Pericardium fibroblast (primary cell): ENCODE results near the gene PRR12. TPM values are rescaled to one million over a fixed set of nuclear protein-coding genes. Genes with fewer than 3 reads are reported as not detected.

Experiments used
- total RNA-seq: library from RNA; depleted of rRNA; stranded (reverse); fragments of >200 nt; gene quantifications from 2 replicates; pipeline ENCODE4 v1.2.3, GENCODE V29; 2015

The PRR12 gene, protein sequence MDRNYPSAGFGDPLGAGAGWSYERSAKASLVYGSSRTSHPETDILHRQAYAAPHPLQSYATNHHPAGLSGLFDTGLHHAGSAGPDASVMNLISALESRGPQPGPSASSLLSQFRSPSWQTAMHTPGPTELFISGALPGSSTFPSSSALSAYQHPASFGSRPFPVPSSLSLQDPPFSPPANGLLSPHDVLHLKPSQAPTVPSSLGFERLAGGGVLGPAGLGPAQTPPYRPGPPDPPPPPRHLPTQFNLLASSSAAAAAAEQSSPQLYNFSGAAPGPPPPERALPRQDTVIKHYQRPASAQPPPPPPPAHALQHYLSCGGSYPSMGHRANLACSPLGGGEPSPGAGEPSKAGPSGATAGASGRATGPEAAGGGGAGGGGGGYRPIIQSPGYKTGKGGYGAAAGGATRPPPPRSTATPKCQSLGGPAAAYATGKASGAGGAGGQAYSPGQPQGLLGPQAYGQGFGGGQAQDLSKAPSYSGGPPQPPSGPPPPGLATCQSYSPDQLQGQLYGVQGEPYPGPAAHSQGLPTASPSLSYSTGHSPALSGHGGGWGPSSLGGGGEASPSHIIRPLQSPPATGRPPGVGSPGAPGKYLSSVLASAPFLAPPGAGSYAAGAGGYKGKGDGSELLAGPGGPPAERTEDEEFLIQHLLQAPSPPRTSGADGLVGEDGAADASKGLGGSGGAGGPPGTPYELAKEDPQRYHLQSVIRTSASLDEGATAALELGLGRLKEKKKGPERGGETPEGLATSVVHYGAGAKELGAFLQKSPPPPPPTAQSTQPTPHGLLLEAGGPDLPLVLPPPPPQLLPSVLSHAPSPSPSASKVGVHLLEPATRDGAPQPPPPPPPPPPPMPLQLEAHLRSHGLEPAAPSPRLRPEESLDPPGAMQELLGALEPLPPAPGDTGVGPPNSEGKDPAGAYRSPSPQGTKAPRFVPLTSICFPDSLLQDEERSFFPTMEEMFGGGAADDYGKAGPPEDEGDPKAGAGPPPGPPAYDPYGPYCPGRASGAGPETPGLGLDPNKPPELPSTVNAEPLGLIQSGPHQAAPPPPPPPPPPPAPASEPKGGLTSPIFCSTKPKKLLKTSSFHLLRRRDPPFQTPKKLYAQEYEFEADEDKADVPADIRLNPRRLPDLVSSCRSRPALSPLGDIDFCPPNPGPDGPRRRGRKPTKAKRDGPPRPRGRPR (N-terminal part only)
- total RNA-seq: 6.9 and 8.0 TPM in 2 replicates

DNA sequence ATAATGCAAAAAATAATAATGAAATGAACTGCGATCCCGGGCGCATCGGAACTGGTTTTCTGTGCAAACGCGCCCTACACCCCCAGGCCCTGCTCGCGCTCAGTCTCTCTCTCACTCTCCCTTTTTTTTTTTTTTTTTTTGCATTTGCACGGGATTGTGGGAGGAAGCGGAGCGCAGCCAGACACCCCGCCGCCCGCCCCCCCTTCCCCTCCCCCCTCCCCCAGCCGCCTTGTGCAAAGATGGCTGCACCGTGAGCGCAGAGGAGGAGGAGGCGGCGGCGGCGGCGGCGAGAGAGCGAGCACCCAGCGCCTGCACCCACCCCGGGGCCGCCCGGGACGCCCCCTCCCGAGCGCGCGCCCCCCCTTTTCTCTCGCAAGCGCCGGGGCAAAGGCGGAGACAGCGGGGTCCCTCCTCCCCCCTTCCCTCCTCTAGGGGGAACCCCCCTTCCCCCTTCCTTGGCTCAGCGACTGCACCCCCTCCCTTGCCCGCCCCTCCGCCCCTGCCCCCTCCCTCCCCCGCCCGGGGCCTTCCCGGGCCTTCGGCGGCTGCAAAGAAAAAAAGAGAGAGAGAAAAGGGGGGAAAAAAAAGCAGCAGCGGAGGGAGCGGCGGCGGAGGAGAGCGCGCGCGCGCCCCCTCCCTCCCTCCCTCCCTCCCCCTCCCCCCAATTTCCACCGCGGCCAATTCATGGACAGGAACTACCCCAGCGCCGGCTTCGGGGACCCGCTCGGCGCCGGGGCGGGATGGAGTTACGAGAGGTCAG is at the start of gene PRR12:
PRR12 (plus strand) TSS at position 212 of the 760 bp plus-strand sequence; CDS start at position 685, 473 bp downstream.

DNA sequence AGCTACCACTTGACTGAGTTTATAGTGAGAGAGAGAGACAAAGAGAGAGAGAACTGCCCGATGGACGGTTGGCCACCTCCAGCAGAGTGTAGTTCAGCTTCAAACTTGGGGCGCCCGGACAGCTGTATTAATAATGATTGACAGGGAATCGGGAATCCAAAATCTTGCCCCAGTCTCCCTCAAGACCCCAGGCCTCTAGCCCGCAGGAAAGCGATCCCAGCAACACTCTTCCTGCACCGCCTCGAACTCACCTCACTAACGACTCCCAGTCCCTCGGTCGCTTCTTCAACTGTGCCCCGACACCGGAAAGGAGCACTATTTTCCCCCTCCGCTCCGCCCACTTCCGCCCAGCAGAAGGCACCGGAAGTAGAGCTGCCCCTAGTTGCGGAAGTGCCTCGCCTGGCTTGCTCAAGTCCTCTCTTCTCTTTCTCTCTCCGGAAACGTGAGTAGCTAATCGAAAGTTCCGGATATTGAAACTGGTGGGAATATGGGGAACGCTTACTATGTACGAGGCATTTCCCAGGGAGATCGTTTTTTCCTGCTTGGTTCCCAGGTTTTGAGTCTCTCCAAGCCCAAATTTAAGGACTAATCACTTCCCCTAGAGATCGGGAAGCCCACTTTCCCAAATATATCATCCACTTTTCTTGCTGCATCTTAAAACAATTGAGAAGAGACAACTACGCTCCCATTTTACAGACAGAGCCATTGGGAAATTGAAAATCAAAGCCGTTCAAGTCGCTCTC is 10.5 kb upstream of the PRR12 start, which contains the start of gene NOSIP:
NOSIP (minus strand) TSS at position 293 of the 743 bp plus-strand sequence. CDS start 19,865 bp downstream, outside the sequence.

DNA sequence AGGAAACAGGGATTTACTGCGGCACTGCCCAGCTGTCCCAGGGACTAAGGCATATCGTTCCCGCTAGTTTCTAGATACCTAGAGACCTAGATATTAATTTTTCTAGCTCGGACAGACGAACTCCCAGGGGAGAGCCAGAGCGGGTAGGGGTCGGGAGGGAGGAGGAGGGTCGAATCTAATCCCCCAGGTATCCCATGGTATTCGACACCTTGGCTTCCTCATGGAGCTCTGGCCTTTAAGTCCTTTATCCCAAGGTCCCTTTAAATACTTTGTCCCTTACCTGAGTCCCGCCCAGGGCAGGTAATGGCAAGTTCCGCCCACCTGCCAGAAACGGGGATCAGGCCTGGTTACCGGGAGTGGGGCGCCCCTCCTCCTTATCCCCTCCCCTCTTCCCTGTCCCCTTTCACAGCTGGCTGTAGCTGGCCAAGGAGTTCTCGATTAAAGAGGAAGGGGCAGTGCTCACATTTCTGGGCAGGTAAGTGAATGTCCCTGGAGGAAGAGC is 9.9 kb upstream of the PRR12 start, which contains the start of gene PRRG2:
PRRG2 (plus strand) TSS at position 310 of the 502 bp plus-strand sequence. CDS start 1,904 bp downstream, outside the sequence.

DNA sequence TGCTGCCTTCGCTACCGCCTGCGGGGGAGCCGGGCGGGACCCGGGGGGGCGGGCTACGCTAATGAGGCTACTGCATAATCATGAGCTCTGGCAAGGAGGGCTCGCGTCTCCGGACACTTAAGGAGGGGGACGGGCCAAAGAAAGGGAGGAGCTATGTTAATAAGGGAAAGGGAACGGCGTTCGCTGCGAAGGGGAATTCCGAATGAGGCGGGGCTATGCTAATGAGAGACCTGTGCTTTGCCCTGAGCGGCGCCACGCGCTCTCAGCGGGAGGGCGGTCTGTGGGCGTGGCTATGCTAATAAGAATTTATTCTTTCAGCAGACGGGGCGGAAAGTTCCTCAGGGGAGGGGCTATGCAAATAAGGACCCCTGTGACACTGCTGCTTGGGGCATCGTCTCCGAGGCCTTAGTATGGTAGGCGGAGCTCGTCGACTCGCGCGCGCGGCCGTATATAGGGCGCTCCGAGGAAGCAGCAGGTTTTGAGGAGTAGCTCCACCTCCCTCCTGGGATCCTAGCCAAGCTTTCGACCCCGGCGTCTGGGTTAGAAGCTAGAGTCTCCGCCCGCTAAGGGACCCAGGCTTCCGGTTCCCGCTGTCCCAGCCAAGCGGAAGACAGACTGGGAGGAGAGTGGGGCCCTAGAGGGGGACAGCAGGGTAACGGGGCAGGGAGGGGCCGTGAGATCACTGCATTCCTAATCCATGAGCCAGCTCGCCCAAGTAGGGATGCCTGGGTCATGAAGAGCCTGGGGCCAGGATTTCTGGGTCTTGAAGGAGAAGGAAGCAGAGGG is 49.3 kb downstream of the PRR12 start, which contains the start of gene RRAS:
RRAS (minus strand) TSS at position 31 of the 786 bp plus-strand sequence. CDS start 45 bp downstream, outside the sequence.

DNA sequence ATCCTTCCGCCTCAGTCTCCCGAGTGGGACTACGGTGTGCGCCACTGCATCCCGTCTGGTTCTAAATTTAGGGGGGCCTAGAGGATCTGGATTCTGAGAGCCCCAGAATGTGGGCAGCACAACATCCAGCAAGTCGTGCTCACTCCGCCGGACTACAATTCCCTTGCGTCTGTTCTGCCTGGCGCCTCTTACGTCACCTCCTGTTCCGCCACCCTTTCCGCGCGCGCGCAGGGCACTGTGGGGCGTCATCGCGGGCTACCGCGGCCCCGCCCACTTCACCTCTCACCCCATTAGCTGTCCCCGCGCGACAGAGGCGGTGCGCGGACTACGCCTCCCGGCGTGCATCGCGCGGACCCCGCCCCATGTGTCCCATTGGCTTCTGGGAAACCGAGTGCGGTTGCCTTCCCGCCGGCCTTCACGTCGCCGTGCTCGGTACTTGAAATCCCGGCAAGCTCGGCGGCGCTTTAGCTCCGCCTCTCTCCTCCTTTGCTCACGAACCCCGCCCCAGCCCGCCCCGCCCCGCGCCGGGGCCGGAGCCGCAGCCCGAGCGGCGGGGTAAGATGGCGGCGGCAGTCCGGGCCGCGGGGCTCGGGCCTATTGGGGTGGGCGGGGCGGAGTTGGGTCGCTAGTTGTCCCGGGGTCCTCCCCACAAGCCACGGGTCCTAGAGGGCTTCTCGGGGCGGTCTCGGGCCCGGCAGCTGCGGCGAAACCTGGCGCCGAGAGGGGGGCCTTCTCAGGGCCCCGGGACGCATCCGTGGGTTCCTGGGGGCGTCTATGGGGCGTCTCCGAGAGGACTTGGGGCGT is 50.9 kb downstream of the PRR12 start, which contains the start of gene SCAF1:
SCAF1 (plus strand) TSS at position 522 of the 804 bp plus-strand sequence. CDS start 2,818 bp downstream, outside the sequence.

DNA sequence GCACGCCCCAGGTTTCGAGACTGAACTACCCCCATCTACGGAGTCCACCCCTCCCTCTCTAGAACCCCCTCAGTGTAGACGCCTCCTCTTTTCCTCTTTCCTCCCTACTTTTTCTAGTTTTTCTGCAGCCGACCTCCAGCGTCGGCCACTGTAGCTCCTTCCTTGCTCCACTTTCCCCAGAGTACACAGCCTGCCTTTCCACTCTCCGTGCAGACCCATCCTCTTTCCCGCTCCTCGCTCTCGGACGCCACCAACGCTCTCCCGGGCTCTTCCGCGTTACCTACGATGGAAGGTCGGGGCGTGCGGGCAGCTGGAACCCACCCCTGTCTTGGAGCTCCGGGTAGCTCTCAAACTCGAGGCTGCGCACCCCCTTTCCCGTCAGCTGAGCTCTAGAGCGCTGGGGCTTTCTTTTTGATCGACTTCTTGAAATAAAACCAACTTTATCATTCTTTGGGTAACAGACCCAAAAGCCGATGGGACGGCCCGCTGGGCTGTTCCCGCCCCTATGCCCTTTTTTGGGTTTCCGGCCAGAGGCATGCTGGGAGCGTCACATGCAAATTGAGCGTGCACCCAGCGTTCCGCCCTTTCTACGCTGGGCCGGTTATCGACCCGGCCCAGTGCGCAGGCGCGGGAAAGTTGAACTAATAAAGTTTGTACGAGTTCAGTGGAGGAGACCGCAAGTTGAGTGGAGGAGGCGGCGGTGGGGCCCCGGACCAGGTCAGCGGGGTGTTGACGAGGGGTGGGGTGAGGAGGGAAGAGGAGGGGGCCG is 74.6 kb downstream of the PRR12 start, which contains the start of the genes BCL2L12 and IRF3:
BCL2L12 (plus strand) TSS at position 583 of the 769 bp plus-strand sequence. CDS start 760 bp downstream, outside the sequence.
IRF3 (minus strand) TSS at position 507 of the 769 bp plus-strand sequence. CDS start 1,019 bp downstream, outside the sequence.

Other genes starting within 250 kb of the PRR12 start
- 33.3 and 35.7 TPM in 2 replicates for gene TEAD2, start 228.8 kb upstream of the PRR12 start, total RNA-seq
- 0.70 TPM in 1 of 2 replicates, not detected in the other for gene DKKL1, start 227.3 kb upstream of the PRR12 start, total RNA-seq
- gene KASH5, start 202.9 kb upstream of the PRR12 start, total RNA-seq: not detected in 2 replicates
- gene PTH2, start 167.7 kb upstream of the PRR12 start, total RNA-seq: not detected in 2 replicates
- not detected in 2 replicates for gene GFY, start 165.8 kb upstream of the PRR12 start, total RNA-seq
- not detected in 2 replicates for gene SLC17A7, start 149.7 kb upstream of the PRR12 start, total RNA-seq
- gene PIH1D1, start 139.4 kb upstream of the PRR12 start, total RNA-seq: 52.9 and 75.9 TPM in 2 replicates
- 25.3 and 36.2 TPM in 2 replicates for gene ALDH16A1, start 138.0 kb upstream of the PRR12 start, total RNA-seq
- gene FLT3LG, start 117.0 kb upstream of the PRR12 start, total RNA-seq: 2.6 and 3.3 TPM in 2 replicates
- 4,979 and 5,980 TPM in 2 replicates for gene RPL13A, start 103.6 kb upstream of the PRR12 start, total RNA-seq
- gene RPS11, start 94.7 kb upstream of the PRR12 start, total RNA-seq: 4,757 and 6,131 TPM in 2 replicates
- gene FCGRT, start 78.5 kb upstream of the PRR12 start, total RNA-seq: 117 and 185 TPM in 2 replicates
- gene RCN3, start 63.2 kb upstream of the PRR12 start, total RNA-seq: 161 and 237 TPM in 2 replicates
- 63.1 and 64.5 TPM in 2 replicates for gene NOSIP, start 10.6 kb upstream of the PRR12 start, total RNA-seq
- gene PRRG2, start 9.9 kb upstream of the PRR12 start, total RNA-seq: 0.09 TPM in 1 of 2 replicates, not detected in the other
- gene RRAS, start 49.0 kb downstream of the PRR12 start, total RNA-seq: 93.1 and 141 TPM in 2 replicates
- 31.8 and 47.6 TPM in 2 replicates for gene SCAF1, start 51.0 kb downstream of the PRR12 start, total RNA-seq
- gene IRF3, start 74.7 kb downstream of the PRR12 start, total RNA-seq: 33.0 and 39.3 TPM in 2 replicates
- gene BCL2L12, start 74.8 kb downstream of the PRR12 start, total RNA-seq: 4.9 and 19.4 TPM in 2 replicates
- gene PRMT1, start 86.1 kb downstream of the PRR12 start, total RNA-seq: 165 and 173 TPM in 2 replicates
- gene ADM5, start 98.4 kb downstream of the PRR12 start, total RNA-seq: 0.12 and 0.26 TPM in 2 replicates
- 11.0 and 14.8 TPM in 2 replicates for gene CPT1C, start 99.9 kb downstream of the PRR12 start, total RNA-seq
- gene TSKS, start 172.1 kb downstream of the PRR12 start, total RNA-seq: 0.47 and 3.6 TPM in 2 replicates
- 174 and 177 TPM in 2 replicates for gene AP2A1, start 175.8 kb downstream of the PRR12 start, total RNA-seq
- 12.3 and 24.7 TPM in 2 replicates for gene FUZ, start 222.1 kb downstream of the PRR12 start, total RNA-seq
- 22.5 and 23.3 TPM in 2 replicates for gene MED25, start 227.1 kb downstream of the PRR12 start, total RNA-seq